ENCODE results near the gene MAPK8IP1. TPM values are rescaled to one million over a fixed set of nuclear protein-coding genes. Genes with fewer than 3 reads are reported as not detected.

Gene MAPK8IP1
- total and polyA plus RNA-seq, 2 donors (not counting 1 experiment from before 2014, with no cell fraction given) = 2.1 to 4.0 TPM

- CTCF ChIA-PET = interaction anchor here (1.4 kb wide), 1 partner anchor 10 kb away, joined by 5 read pairs; no protein-coding TSS in a partner anchor
- no peak overlapping the region for H3K4me3 Mint-ChIP-seq
- intact Hi-C loops (cut with micrococcal nuclease) = no loop called here
Observed at GRCh38 chr11:45881708-45882368, 3.6 kb upstream of the MAPK8IP1 start.

More at GRCh38 chr11:45881708-45882368, 3.6 kb upstream of the MAPK8IP1 start:
- Histone ChIP-seq H3K4me2 (replicated peaks; ENCODE audit: low read depth, low read length, poor library complexity, severe bottlenecking) (no peak overlapping the region), H4K20me1 (ENCODE audit: control insufficient read depth, insufficient read depth, low read length, poor library complexity, severe bottlenecking) (peaks cover 21% of the 10 kb centered on the region), H3K4me1 (ENCODE audit: control insufficient read depth in 2 of 2, insufficient read depth in 2 of 2, low read length in 2 of 2) (peaks cover 11 to 12% of the 10 kb centered on the region in 2 donors), H3K4me3 (ENCODE audit: control extremely low read depth in 1 of 5, extremely low read depth in 1 of 5, insufficient read depth in 1 of 5, low read depth in 2 of 5, low read length in 4 of 5) (no peak overlapping the region), H2AFZ (ENCODE audit: insufficient read depth, low read depth, low read length, poor library complexity, severe bottlenecking) (no peak overlapping the region), H3K36me3 (replicated peaks in 1 of 2; ENCODE audit: control extremely low read depth in 1 of 2, control insufficient read depth in 1 of 2, extremely low read depth in 1 of 2, insufficient read depth in 2 of 2, low read length in 1 of 2) (peaks cover 0 to 37% of the 10 kb centered on the region in 2 experiments), H3K27me3 (replicated peaks in 1 of 4; ENCODE audit: control extremely low read depth in 1 of 4, control insufficient read depth in 3 of 4, insufficient read depth in 4 of 4, low read length in 3 of 4) (peaks cover 0 to 13% (median 0%) of the 10 kb centered on the region in 4 experiments), H3K9me3 (ENCODE audit: control extremely low read depth in 1 of 3, control insufficient read depth in 2 of 3, insufficient read depth in 1 of 3, low read length in 2 of 3) (no peaks in the 10 kb centered on the region), H3K27ac (ENCODE audit: low read length in 2 of 2) (no peak overlapping the region), H3K9ac (ENCODE audit: low read length) (no peak overlapping the region), H3K79me2 (ENCODE audit: control insufficient read depth, insufficient read depth, low read length) (no peaks in the 10 kb centered on the region)
- no peak for ATAC-seq (ENCODE audit: low read depth)
- Mint-ChIP-seq H3K27ac (no peak overlapping the region), H3K4me1 (peaks cover 12% of the 10 kb centered on the region), H3K27me3 (no peaks in the 10 kb centered on the region), H3K9me3 (ENCODE audit: insufficient read depth) (no peaks in the 10 kb centered on the region)
- TF ChIP-seq CTCF (IDR thresholded peaks at IDR 0.05) (no peak), EZH2 (IDR thresholded peaks at IDR 0.05; ENCODE audit: borderline replicate concordance, insufficient read depth, low read depth, low read length, poor library complexity, severe bottlenecking) (no peak)
- POLR2A ChIA-PET = no interaction called here
- DNase-seq = no peak
- WGBS (ENCODE audit: insufficient coverage) = 100% methylated on average over 2 of the region's 6 CpGs

Measured in B cell (primary cell).